ENCODE measurements around the gene C8A. TPM values are rescaled to one million over a fixed set of nuclear protein-coding genes. Genes with fewer than 3 reads are reported as not detected.

C8A gene
- not detected in 2 replicates for total RNA-seq (2014; rRNA removed; shearing (Covaris generic))

DNA sequence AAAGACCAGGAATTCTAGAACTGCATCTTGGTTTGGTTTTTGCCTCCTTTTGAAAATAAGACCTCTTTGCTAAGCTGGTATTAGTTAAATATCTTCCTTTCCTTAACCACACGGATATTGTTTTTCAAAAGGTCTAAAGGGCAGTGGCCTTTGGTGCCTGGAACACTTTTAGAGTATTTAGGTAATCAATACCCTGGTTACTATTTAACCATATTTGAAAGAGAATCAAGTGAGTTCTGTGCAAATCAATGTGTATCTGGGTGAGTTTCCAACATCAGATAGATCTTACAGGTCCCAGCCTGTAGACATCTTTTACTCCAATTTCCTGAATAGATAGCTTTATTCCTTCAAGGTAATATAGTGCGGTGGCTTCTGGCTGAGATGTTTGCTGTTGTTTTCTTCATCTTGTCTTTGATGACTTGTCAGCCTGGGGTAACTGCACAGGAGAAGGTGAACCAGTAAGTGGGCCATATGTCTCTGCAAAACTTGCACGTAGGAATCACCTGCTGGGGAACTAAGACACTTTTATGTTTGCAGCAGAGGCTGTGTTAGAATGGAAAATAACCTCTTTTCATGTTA lies at the start of gene C8A:
C8A (plus strand) TSS at position 277 of the 579 bp plus-strand sequence; CDS start at position 382, 105 bp downstream.
- in situ Hi-C loops (cut with HindIII; ENCODE audit: low sequenced_read_pairs) = no loop called here

DNA sequence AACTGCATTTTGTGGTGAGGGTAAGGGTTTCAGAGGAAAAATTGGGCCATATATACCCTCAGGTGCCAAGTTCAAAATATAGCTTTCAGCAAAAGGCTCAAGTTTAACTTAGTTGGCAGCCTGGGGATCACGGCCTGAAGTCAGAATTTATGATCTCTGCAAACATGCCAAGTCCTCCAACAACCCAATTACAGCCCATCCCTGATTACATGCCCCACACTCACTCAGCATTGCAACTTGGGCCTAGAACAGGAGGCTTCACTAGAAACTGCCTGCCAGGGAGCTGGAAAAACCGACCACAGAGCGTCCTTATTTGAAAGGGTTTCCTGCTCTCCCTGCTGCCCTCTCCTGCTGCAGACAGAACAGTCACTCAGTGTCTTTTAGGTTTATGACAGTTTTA lies 47.8 kb upstream of the C8A start:
- in situ Hi-C loops (cut with HindIII; ENCODE audit: low sequenced_read_pairs) = no loop called here
- DNase-seq (ENCODE audit: low spot score) = no peak

More for the DNA sequence above, at the start of gene C8A:
- DNase-seq (ENCODE audit: low spot score) = no peak

GRCh38 chr1:56808410-56808809 lies 46.2 kb upstream of the C8A start:
- DNase-seq (ENCODE audit: low spot score) = no peak
- in situ Hi-C loops (cut with HindIII; ENCODE audit: low sequenced_read_pairs) = no loop called here

DNA sequence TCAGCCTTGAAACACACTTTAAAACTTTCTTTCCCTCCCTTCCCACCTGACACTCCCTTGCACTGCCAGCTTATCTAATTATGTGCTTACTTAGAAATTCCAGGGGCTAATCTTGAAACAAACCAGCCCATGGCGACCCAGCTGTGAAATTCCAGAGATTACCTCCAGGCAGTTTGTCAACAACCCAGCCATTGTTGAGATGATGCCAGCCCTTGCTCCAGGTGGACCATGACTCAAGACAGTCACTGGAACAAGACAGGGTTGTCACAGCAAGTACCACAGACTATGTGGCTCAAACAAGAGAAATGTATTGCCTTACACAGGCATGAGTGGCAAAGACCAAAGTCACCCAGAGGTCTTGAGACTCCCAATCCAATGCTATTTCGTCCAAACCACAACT lies 43.3 kb upstream of the C8A start:
- in situ Hi-C loops (cut with HindIII; ENCODE audit: low sequenced_read_pairs) = no loop called here

GRCh38 chr1:56814205-56814604 lies 40.4 kb upstream of the C8A start:
- in situ Hi-C loops (cut with HindIII; ENCODE audit: low sequenced_read_pairs) = no loop called here
- no peak for DNase-seq (ENCODE audit: low spot score)

More for the DNA sequence above, 43.3 kb upstream of the C8A start:
- no peak for DNase-seq (ENCODE audit: low spot score)

DNA sequence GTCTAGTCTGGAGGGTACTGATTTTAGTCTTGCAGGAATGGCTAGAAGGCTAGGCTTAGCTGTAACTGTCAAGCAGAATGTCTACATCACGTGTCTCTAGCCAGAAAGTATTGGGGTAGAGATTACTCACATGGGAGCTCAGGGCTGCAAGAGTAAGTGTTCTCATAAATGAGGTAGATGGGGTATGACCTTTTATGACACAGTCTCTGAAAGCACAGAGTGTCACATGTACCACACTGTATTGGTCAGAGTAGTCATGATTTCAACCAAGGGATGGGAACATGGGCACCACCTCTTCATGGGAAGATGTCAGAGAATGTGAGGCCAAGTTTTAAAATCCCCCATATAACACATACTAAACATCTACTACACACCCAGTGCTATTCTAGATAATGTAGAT lies 38.3 kb upstream of the C8A start:
- no peak for DNase-seq (ENCODE audit: low spot score)
- in situ Hi-C loops (cut with HindIII; ENCODE audit: low sequenced_read_pairs) = no loop called here

- in situ Hi-C loops (cut with HindIII; ENCODE audit: low sequenced_read_pairs) = no loop called here
- no peak for DNase-seq (ENCODE audit: low spot score)
Observed at GRCh38 chr1:56816909-56817308, 37.7 kb upstream of the C8A start.

GRCh38 chr1:56817716-56818463 lies 36.7 kb upstream of the C8A start:
- in situ Hi-C loops (cut with HindIII; ENCODE audit: low sequenced_read_pairs) = no loop called here
- DNase-seq (ENCODE audit: low spot score) = peak; percentile 53

GRCh38 chr1:56819387-56819899 lies 35.2 kb upstream of the C8A start, which contains the start of gene FYB2:
TSS of gene FYB2 (minus strand) at chr1:56819404. CDS start at chr1:56819290, 114 bp downstream.
- no peak for DNase-seq (ENCODE audit: low spot score)
- in situ Hi-C loops (cut with HindIII; ENCODE audit: low sequenced_read_pairs) = no loop called here

GRCh38 chr1:56820755-56821461 lies 33.7 kb upstream of the C8A start:
- in situ Hi-C loops (cut with HindIII; ENCODE audit: low sequenced_read_pairs) = no loop called here
- DNase-seq (ENCODE audit: low spot score) = peak; percentile 61

DNA sequence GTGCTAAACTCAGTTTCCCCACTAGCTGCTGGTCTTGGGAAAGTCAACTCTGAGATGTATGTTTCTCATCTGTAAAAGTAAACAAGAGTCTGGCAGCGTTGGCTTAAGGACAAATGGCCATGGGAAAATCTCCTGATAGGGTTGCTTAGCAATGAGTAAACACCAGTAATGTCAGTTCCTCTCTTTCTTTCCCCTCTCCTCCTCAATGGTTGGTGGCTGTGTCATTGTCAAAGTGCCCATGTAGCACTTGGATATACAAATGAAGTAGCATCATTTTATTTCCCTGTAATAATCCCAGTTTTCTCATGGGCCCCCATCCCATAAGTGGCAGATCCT lies 33.2 kb upstream of the C8A start:
- DNase-seq (ENCODE audit: low spot score) = no peak
- in situ Hi-C loops (cut with HindIII; ENCODE audit: low sequenced_read_pairs) = no loop called here

GRCh38 chr1:56824271-56824670 lies 30.3 kb upstream of the C8A start:
- in situ Hi-C loops (cut with HindIII; ENCODE audit: low sequenced_read_pairs) = no loop called here
- DNase-seq (ENCODE audit: low spot score) = no peak

- in situ Hi-C loops (cut with HindIII; ENCODE audit: low sequenced_read_pairs) = no loop called here
- no peak for DNase-seq (ENCODE audit: low spot score)
Observed at GRCh38 chr1:56824938-56825337, 29.7 kb upstream of the C8A start.

DNA sequence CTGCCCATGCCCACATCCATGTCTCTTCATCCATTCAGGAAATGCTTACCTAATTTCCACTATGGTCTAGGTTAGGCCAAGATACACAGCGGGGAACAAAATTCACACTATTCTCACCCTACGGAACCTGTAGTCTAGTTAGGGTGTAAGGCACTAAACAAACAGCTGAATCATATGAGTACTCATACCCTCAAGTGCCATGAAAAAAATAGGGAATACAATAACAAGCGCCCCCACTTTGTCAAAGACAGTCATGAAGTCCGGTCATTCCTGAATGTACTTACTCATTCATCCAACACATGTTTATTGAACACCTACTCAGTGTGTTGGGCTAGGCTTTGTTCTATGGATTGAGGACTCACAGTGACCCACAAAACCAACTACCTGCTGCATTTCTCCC lies 29.2 kb upstream of the C8A start:
- DNase-seq (ENCODE audit: low spot score) = no peak
- in situ Hi-C loops (cut with HindIII; ENCODE audit: low sequenced_read_pairs) = no loop called here

GRCh38 chr1:56827711-56828110 lies 26.9 kb upstream of the C8A start:
- DNase-seq (ENCODE audit: low spot score) = peak; percentile 87
- in situ Hi-C loops (cut with HindIII; ENCODE audit: low sequenced_read_pairs) = no loop called here

- in situ Hi-C loops (cut with HindIII; ENCODE audit: low sequenced_read_pairs) = no loop called here
- DNase-seq (ENCODE audit: low spot score) = no peak
Observed at GRCh38 chr1:56830052-56830451, 24.5 kb upstream of the C8A start.

DNA sequence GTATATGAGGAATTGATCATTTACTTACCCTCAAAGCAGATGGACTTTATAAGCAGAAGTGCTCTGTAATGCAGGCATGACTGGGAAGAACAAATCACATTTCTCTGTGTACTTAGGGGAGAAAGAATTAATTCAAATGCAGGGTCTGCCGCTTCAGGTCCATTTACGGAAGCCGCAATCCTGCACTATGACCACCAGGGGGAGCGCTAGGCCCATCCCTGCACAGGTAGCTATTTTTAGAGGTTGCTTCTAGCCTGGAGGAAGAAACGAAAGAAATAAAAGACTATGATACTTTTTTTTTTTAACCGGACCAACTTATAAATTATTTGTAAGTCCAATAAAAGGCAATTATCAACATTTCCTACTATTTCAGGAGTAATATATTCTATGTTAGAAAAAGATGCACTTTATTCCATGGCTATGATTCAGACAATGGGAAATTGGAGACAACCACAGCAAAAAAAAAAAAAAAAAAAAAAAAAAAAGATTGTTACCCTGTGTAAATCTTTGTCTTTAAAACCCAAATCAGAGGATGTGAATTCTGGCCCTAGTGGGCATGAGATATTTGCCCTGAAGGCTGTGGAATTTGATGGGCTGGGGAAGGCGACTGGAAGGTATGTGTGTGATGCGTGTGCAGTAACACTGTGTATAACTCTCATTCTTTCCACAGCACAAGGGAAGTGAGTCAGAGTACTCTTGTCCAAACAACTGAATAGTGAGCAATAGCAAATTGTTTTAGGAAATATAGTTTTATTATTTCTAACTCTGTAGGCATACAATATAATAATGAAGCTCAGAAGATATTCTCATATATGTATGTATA lies 22.5 kb upstream of the C8A start:
- in situ Hi-C loops (cut with HindIII; ENCODE audit: low sequenced_read_pairs) = no loop called here
- DNase-seq (ENCODE audit: low spot score) = peak; percentile 87

- in situ Hi-C loops (cut with HindIII; ENCODE audit: low sequenced_read_pairs) = no loop called here
- DNase-seq (ENCODE audit: low spot score) = no peak
Observed at GRCh38 chr1:56833088-56833487, 21.5 kb upstream of the C8A start.

- in situ Hi-C loops (cut with HindIII; ENCODE audit: low sequenced_read_pairs) = no loop called here
- DNase-seq (ENCODE audit: low spot score) = no peak
Observed at GRCh38 chr1:56834137-56834900, 20.3 kb upstream of the C8A start.
